Measurements from ENCODE around the gene SLAMF8.

SLAMF8 gene

GRCh38 chr1:159869173-159869572 lies 42.5 kb downstream of the SLAMF8 start:
- peak in 1 of 3 experiments; percentile 30 for DNase-seq (ENCODE audit: low read depth in 3 of 3)

- DNase-seq (ENCODE audit: low read depth in 3 of 3) = no peak
Observed at GRCh38 chr1:159869607-159870006, 42.9 kb downstream of the SLAMF8 start.

GRCh38 chr1:159870704-159871103 lies 44.0 kb downstream of the SLAMF8 start:
- no peak for DNase-seq (ENCODE audit: low read depth in 3 of 3)

- DNase-seq (ENCODE audit: low read depth in 3 of 3) = no peak
Observed at GRCh38 chr1:159872891-159873290, 46.2 kb downstream of the SLAMF8 start.

GRCh38 chr1:159873530-159874143 lies 47.0 kb downstream of the SLAMF8 start:
- no peak for DNase-seq (ENCODE audit: low read depth in 3 of 3)

GRCh38 chr1:159877695-159878444 lies 51.2 kb downstream of the SLAMF8 start:
- DNase-seq (ENCODE audit: low read depth in 3 of 3) = no peak

- DNase-seq (ENCODE audit: low read depth in 3 of 3) = no peak
Observed at GRCh38 chr1:159879136-159879535, 52.5 kb downstream of the SLAMF8 start.

GRCh38 chr1:159879977-159880376 lies 53.3 kb downstream of the SLAMF8 start:
- DNase-seq (ENCODE audit: low read depth in 3 of 3) = no peak

GRCh38 chr1:159880430-159880829 lies 53.8 kb downstream of the SLAMF8 start:
- DNase-seq (ENCODE audit: low read depth in 3 of 3) = no peak

GRCh38 chr1:159881622-159882526 lies 55.2 kb downstream of the SLAMF8 start:
- DNase-seq (ENCODE audit: low read depth in 3 of 3) = peak in 1 of 3 experiments; percentile 21

- DNase-seq (ENCODE audit: low read depth in 3 of 3) = no peak
Observed at GRCh38 chr1:159882527-159882862, 55.8 kb downstream of the SLAMF8 start.

- no peak for DNase-seq (ENCODE audit: low read depth in 3 of 3)
Observed at GRCh38 chr1:159883134-159883533, 56.5 kb downstream of the SLAMF8 start.

GRCh38 chr1:159884296-159884695 lies 57.6 kb downstream of the SLAMF8 start:
- no peak for DNase-seq (ENCODE audit: low read depth in 3 of 3)

Data from stimulated activated CD4-positive, alpha-beta T cell treated with anti-CD3 and anti-CD28 coated beads, TNF-alpha, amount 100 ng/mL, for 24 hours (primary cell).